ENCODE data around the gene KIF3B.

DNA sequence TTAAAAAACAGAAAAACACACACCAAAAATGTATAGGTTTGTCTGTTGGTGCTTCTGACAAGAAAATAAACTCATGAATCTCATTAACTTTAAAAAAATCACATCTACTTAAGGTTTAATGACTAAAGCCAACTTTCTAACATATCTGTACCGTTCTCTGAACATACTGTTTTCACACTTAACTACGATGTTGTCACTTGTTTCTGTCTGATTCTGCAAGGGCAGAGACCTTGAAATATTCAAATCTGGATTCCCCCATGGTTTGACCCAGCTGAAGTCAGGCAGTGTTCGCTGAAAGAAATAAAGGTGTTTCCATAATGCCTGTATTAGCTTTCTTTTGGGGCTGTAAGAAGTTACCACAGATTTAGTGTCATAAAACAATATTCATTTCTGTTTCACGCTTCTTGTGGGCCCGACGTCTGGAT, 78.0 kb downstream of the KIF3B start:
- TF ChIP-seq CTCF (conservative IDR thresholded peaks at IDR 0.05) = no peak
- no peak for TF ChIP-seq ZFX (IDR thresholded peaks at IDR 0.05)

Measured in C4-2B (cell line).